AG09309 (cell line): Measurements from ENCODE around the gene MYH13.

Experiments used
- DNase-seq: peaks from one replicate; pipeline ENCODE4 v3.0.0-alpha.2; 2010; ENCODE audit warnings: low read depth
- H3K4me3 ChIP-seq: 2 replicates; pipeline ENCODE4 v1.5.1; 2011; ENCODE audit warnings: mild to moderate bottlenecking, low read depth, low read length, moderate library complexity; ENCODE audit not compliant: control insufficient read depth
- CTCF ChIP-seq: IDR thresholded peaks from 2 replicates; pipeline ENCODE4 v1.5.1; 2011; ENCODE audit warnings: mild to moderate bottlenecking, low read depth, low read length, inconsistent platforms; ENCODE audit not compliant: insufficient read depth, control insufficient read depth; ENCODE audit errors: missing control alignments

The MYH13 gene

DNA sequence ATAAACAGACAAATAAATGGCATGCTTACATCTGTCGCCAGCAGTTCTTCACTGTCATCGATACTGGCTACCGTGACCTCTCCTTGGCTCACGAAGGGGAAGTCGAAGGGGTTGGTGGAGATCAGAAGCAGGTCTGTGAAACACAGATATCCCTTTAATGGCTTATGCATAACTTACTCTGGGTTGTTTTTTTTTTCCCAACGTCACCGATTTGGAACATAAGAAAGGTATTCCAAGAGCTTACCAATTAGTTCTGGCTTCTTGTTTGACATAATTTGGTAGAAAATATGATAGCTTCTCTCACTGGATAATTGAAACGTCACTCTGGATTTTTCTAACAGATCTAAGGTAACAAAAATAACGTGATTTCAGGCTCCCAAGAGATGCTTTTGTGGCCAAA lies 18.2 kb downstream of the MYH13 start:
- no peak overlapping the region for H3K4me3 ChIP-seq
- no peak for TF ChIP-seq CTCF
- no peak for DNase-seq

DNA sequence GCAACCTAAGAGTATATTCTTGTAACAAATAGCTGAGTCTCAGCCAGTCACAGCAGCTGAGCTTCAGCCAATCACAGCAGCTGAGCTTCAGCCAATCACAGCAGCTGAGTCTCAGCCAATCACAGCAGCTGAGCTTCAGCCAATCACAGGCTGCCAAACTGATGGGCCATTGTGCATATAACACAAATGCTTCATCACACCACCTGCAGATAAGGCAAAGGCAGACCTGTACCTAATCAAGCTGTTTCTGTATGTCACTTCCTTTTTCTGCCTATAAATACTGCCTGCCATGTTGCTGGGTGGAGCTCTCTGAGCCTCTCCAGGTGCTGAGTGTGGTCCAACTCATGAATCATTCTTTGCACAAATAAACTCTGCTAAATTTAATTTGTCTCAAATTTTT lies 19.9 kb downstream of the MYH13 start:
- H3K4me3 ChIP-seq, result no peak overlapping the region
- no peak for DNase-seq
- TF ChIP-seq CTCF, result no peak

DNA sequence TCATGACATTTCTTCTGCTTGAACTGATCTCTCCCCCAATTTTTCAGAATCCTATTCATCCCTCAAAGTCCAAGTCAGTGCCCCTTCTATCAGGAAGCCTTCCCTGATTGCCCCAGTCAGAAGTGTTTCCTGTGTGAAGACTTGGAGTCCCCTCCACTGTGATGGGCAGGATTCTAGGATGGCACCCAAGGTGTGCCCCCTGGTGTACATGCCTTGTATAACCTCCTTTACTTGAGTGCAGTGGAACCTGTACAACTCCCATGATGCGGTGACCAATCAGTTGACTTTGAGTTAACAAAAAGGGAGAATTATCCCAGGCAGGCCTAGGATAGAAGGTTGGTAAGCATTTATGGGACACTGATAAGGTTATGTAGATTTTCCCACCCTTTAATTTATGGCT lies 23.4 kb downstream of the MYH13 start:
- no peak for DNase-seq
- no peak for TF ChIP-seq CTCF
- H3K4me3 ChIP-seq, result no peak overlapping the region

GRCh38 chr17:10344816-10345215 lies 28.0 kb downstream of the MYH13 start:
- DNase-seq, result no peak
- no peak for TF ChIP-seq CTCF
- no peak overlapping the region for H3K4me3 ChIP-seq

DNA sequence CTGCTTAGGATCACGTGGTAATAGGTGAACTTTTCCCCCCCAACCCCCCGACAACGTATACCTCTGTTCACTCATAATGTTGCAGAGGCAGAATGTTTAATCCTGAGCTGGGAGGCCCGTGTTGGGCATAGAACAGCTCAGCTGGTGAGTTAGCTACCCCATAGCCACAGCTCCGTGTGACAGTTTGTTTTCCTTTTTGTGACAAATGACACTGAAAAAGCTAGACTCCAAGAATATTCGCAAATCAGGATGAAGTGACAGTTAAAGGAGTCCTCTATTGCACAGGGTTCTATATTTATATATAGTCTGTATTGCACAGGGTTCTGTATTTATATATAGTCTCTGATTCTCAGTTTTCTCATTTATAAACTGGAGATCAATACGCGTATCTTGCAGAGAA lies 33.8 kb downstream of the MYH13 start:
- DNase-seq, result no peak
- no peak overlapping the region for H3K4me3 ChIP-seq
- TF ChIP-seq CTCF, result no peak

GRCh38 chr17:10337976-10338375 lies 34.8 kb downstream of the MYH13 start:
- peak; percentile 46 for DNase-seq
- H3K4me3 ChIP-seq, result no peak overlapping the region
- no peak for TF ChIP-seq CTCF

DNA sequence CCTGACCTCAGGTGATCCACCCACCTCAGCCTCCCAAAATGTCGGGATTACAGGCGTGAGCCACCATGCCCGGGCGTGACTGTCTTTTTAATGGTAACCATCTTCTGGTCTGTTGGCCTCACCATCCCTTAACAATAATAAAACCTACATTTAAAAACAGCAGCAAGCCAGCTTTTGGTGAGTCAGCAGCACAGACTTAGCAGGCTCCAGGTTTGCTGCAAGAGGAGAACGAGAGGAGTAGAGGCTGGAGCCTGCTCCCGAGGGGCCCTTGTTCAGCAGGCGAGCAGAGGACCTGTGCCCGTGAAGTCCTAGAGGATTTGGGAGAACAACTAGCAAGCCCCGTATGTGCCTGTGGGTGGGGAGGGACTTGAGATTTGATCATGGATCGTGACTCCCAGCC lies 35.7 kb downstream of the MYH13 start:
- no peak overlapping the region for H3K4me3 ChIP-seq
- DNase-seq, result no peak
- TF ChIP-seq CTCF, result no peak
